AG04449 (cell line): ENCODE results near the gene BARX1.

Experiments
- CTCF ChIA-PET: fragments of 350-600 bp; formaldehyde crosslinking; extraction: SDS; loops from one replicate; lab custom pipeline; 2021; ENCODE audit warnings: antibody characterized with exemption; lab: Yijun Ruan, JAX
- POLR2A ChIA-PET: fragments of 400-600, 350-600 bp; formaldehyde crosslinking; extraction: SDS; loops from one replicate; lab custom pipeline; 2020; ENCODE audit warnings: antibody characterized with exemption, inconsistent platforms; lab: Yijun Ruan, JAX
- DNase-seq: peaks from one replicate; pipeline ENCODE4 v3.0.0-alpha.2; 2010; ENCODE audit warnings: low read depth, low spot score
- H3K4me3 ChIP-seq: 2 replicates; pipeline ENCODE4 v1.5.1; 2011; ENCODE audit warnings: low read depth, mild to moderate bottlenecking, control low read depth, low read length
- TF ChIP-seq, protein P1 (sequence below): IDR thresholded peaks from one replicate; pipeline ENCODE4 v1.5.1; 2011; ENCODE audit warnings: mild to moderate bottlenecking, moderate library complexity, low read length, control low read depth, inconsistent platforms; ENCODE audit not compliant: insufficient read depth; ENCODE audit errors: missing control alignments

BARX1 gene

DNA sequence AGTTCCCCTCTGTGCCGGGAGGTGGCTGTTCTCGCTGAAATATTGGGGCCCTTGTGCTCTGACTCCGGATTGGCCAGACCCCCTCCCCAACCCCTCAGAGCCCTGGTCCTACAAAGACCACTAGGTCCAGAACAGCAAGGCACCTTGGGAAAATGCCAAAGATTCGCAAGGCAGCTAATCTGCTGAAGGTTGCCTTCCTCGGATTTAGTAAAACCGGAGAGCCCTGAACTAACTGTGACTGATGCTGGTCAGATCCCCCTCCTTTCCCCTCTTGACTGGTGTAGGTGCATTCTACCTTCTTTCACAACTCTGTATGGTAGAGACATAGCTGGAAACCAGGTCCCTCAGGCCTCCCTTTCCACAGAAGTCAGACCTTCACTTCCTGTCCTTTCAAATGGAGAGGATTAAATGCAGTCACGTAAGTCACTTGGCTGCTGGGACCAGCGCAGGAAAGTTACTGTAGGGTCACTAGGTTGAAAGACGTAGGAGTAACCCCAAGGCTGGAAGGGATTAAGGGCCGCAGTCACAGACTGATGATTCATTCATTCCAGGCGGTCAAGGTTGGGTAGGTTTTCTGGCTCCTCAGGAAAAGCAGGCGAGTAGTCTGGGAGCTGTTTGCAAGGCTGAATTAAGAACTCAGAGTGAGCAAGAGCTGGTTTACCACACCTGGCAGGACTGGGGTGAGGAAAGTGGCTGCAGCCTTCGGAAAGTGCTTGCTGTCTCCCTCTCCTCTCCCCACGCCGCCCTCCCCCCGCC lies 5.3 kb downstream of the BARX1 start:
- CTCF ChIA-PET: interaction anchor here (3.3 kb wide), 1 partner anchor 13 kb away, joined by 18 read pairs; no protein-coding TSS in a partner anchor
- POLR2A ChIA-PET: no interaction called here
- H3K4me3 ChIP-seq: no peak overlapping the region
- TF ChIP-seq, protein P1, sequence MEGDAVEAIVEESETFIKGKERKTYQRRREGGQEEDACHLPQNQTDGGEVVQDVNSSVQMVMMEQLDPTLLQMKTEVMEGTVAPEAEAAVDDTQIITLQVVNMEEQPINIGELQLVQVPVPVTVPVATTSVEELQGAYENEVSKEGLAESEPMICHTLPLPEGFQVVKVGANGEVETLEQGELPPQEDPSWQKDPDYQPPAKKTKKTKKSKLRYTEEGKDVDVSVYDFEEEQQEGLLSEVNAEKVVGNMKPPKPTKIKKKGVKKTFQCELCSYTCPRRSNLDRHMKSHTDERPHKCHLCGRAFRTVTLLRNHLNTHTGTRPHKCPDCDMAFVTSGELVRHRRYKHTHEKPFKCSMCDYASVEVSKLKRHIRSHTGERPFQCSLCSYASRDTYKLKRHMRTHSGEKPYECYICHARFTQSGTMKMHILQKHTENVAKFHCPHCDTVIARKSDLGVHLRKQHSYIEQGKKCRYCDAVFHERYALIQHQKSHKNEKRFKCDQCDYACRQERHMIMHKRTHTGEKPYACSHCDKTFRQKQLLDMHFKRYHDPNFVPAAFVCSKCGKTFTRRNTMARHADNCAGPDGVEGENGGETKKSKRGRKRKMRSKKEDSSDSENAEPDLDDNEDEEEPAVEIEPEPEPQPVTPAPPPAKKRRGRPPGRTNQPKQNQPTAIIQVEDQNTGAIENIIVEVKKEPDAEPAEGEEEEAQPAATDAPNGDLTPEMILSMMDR: no peak
- DNase-seq: no peak

DNA sequence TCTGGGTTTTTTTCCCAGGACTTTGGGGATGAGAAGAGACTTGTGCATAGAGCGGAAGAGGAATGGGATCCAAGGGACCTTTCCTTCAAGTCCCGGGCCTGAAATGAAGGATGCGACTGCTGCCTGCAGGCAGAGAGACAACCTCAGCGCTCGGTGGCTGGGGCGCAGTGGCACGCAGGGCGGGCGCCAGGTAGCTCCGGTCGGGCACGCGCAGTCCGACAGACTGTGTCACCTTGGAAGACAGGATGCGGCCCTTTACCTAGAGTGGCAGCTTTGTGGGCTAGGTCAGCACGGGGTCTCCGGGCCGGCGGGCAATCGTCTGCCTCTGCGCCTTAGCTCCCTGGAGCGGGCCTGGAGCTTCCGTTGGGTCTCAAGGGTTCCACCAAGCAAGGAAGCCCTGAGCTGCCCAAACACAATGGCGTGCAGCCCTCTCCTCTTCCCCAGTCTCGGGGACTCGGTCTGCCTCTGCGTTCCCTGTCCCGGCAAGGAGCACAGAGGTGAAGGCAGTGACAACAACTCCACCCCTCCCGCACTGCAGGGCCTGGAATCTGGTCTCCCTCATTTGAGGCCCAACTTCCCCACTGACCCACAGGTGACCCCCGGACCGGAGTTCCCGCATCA lies 6.0 kb downstream of the BARX1 start:
- POLR2A ChIA-PET: no interaction called here
- no peak for DNase-seq
- H3K4me3 ChIP-seq: no peak overlapping the region
- TF ChIP-seq, protein P1: no peak
- CTCF ChIA-PET: interaction anchor here (2.7 kb wide), 1 partner anchor 13 kb away, joined by 12 read pairs; no protein-coding TSS in a partner anchor

DNA sequence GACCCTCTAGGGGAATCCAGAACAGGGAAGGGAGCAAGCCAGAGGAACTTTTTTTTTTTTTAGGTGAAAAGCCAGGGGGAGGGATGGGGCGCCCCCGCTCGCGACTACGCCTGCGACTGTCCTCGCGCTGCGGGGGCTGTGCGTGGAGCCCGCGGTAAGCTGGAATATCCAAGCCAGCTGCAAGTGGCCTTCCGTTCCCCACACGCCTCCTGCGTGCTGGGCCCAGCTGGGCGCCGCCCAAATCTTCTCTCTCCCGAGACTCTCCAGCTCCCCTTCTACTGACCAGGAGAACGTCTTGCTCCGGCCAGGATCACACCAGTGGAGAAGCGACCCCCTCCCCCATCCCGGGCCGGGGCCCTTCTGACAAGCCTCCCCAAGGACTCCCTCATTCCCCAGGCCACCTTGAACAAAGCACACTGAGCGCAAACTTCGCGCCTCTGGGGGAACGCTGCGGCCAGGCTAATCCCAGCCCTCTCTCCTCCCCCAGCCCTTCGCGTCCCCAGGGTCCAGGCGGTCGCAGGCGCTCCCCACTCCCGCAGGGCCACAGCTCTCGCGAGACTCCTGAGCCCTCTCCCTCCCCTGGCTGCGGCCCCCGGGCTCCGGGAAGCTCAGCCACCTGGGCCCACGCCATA lies 6.6 kb downstream of the BARX1 start:
- CTCF ChIA-PET: interaction anchor here (2.7 kb wide), 1 partner anchor 13 kb away, joined by 12 read pairs; no protein-coding TSS in a partner anchor
- no peak overlapping the region for H3K4me3 ChIP-seq
- POLR2A ChIA-PET: no interaction called here
- DNase-seq: no peak
- TF ChIP-seq, protein P1: no peak

DNA sequence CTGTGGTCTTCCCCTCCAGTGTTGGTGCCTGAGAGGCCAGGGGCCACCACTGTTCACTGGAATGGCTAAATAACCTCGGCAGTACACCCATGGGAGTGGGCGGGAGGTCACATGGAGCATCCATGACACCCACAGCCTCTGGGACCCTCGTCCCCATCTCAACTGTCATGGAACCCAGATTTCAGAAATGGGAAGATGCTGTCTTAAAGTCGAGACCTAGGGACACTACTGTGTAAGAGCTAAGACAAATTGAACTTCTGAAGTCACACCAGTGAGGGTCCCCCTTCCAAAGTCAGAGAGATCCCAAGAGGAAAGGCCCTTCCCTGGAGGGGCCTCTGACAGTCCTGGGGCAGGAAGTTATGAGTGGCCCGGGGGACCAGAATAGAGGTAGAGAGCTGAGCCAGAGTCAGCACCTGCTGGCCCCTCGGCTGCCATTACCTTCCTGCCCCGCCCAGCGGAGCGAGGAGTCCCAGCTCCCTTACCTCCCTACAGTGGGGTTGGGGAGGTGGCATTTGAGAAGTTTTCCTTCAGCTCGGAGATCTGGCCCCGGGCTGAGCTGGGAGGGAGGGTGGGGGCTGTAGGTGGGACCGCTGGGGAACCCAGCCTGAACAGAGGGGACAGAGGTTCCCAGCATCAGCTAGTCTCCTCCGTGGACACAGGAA lies 7.6 kb downstream of the BARX1 start:
- TF ChIP-seq, protein P1: no peak
- DNase-seq: no peak
- CTCF ChIA-PET: interaction anchor here (2.7 kb wide), 1 partner anchor 14 kb away, joined by 12 read pairs; no protein-coding TSS in a partner anchor
- POLR2A ChIA-PET: no interaction called here
- no peak overlapping the region for H3K4me3 ChIP-seq

DNA sequence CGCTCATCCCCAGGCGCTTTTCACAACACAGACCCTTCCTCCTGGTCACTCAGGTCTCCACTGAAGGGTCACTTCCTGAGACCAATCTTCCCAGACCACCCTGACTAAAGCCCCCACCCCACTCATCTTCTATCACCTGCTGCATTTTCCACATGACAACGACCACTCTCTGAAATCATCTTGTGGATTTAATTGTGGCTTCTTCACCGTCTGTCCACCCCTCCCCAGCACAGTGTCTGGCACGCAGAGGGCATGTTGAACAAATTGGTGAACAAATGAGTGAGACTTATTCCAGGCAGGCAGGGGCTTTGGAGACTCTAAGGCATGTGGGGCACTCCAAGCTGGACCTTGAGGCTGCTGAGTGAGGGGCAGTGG lies 8.8 kb downstream of the BARX1 start:
- POLR2A ChIA-PET: no interaction called here
- TF ChIP-seq, protein P1: no peak
- CTCF ChIA-PET: no interaction called here
- no peak for DNase-seq
- H3K4me3 ChIP-seq: no peak overlapping the region
